ENCODE results near the gene SULT1B1.

- TF ChIP-seq, protein P1, sequence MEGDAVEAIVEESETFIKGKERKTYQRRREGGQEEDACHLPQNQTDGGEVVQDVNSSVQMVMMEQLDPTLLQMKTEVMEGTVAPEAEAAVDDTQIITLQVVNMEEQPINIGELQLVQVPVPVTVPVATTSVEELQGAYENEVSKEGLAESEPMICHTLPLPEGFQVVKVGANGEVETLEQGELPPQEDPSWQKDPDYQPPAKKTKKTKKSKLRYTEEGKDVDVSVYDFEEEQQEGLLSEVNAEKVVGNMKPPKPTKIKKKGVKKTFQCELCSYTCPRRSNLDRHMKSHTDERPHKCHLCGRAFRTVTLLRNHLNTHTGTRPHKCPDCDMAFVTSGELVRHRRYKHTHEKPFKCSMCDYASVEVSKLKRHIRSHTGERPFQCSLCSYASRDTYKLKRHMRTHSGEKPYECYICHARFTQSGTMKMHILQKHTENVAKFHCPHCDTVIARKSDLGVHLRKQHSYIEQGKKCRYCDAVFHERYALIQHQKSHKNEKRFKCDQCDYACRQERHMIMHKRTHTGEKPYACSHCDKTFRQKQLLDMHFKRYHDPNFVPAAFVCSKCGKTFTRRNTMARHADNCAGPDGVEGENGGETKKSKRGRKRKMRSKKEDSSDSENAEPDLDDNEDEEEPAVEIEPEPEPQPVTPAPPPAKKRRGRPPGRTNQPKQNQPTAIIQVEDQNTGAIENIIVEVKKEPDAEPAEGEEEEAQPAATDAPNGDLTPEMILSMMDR (conservative IDR thresholded peaks at IDR 0.05 in 1 of 2, IDR thresholded peaks at IDR 0.05 in 1 of 2; ENCODE audit: low read depth in 1 of 2, low read length in 2 of 2), result no peak
- no peak for TF ChIP-seq EZH2 (IDR thresholded peaks at IDR 0.05; ENCODE audit: low read length, missing control alignments)
Observed at GRCh38 chr4:69744157-69744478, 16.3 kb downstream of the SULT1B1 start.
